ENCODE data around the gene RANGAP1.

DNA sequence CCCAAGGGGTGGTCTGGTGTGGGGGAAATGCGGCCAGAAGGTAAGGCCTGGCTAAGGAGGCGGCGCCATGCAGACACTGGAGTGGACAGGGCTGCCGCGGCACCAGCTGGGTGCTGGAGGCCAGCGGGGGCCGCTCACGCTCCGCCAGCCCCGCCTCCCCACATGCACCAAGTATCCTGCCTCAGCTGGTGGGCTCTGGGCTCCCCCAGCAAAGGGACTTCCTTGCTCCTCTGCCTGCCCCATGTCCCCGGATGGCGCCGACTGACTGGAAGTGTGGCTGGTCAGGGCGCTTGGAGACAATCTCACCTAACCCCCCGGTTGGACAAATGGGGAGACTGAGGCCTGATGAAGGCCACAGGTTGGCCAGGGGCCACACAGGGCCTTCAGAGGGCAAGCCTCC lies 37.7 kb downstream of the RANGAP1 start:
- TF ChIP-seq EP300 (IDR thresholded peaks at IDR 0.05), result no peak
- TF ChIP-seq, protein P1, sequence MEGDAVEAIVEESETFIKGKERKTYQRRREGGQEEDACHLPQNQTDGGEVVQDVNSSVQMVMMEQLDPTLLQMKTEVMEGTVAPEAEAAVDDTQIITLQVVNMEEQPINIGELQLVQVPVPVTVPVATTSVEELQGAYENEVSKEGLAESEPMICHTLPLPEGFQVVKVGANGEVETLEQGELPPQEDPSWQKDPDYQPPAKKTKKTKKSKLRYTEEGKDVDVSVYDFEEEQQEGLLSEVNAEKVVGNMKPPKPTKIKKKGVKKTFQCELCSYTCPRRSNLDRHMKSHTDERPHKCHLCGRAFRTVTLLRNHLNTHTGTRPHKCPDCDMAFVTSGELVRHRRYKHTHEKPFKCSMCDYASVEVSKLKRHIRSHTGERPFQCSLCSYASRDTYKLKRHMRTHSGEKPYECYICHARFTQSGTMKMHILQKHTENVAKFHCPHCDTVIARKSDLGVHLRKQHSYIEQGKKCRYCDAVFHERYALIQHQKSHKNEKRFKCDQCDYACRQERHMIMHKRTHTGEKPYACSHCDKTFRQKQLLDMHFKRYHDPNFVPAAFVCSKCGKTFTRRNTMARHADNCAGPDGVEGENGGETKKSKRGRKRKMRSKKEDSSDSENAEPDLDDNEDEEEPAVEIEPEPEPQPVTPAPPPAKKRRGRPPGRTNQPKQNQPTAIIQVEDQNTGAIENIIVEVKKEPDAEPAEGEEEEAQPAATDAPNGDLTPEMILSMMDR (IDR thresholded peaks at IDR 0.05), result no peak

All from sigmoid colon (tissue), 4 donors.